Endothelial cell (in vitro differentiated cells): Measurements from ENCODE around the gene CHCHD6. TPM values are rescaled to one million over a fixed set of nuclear protein-coding genes. Genes with fewer than 3 reads are reported as not detected.

Experiments used
- DNase-seq: peaks from one replicate; pipeline ENCODE4 v3.0.0; 2021; ENCODE audit warnings: low spot score
- H3K27ac Mint-ChIP-seq: one replicate; pipeline ENCODE4 v1.8.0; 2021; ENCODE audit warnings: mixed read lengths, inconsistent platforms; ENCODE audit not compliant: unreplicated experiment
- H3K27me3 Mint-ChIP-seq: one replicate; pipeline ENCODE4 v1.8.0; 2021; ENCODE audit warnings: mild to moderate bottlenecking, moderate library complexity, mixed read lengths, inconsistent platforms; ENCODE audit not compliant: unreplicated experiment
- H3K36me3 Mint-ChIP-seq: one replicate; pipeline ENCODE4 v1.8.0; 2021; ENCODE audit warnings: mild to moderate bottlenecking, low read depth, mixed read lengths, inconsistent platforms; ENCODE audit not compliant: unreplicated experiment
- H3K4me1 Mint-ChIP-seq: one replicate; pipeline ENCODE4 v1.8.0; 2021; ENCODE audit warnings: mild to moderate bottlenecking, mixed read lengths, inconsistent platforms; ENCODE audit not compliant: unreplicated experiment
- H3K4me3 Mint-ChIP-seq: one replicate; pipeline ENCODE4 v1.8.0; 2021; ENCODE audit warnings: mild to moderate bottlenecking, mixed read lengths, inconsistent platforms; ENCODE audit not compliant: unreplicated experiment
- H3K9me3 Mint-ChIP-seq: one replicate; pipeline ENCODE4 v1.8.0; 2021; ENCODE audit warnings: mixed read lengths, inconsistent platforms; ENCODE audit not compliant: unreplicated experiment
- CTCF ChIP-seq: fragments of 200-600 bp; sonication (generic); IDR thresholded peaks from one replicate; pipeline ENCODE4 v1.5.0; 2021; ENCODE audit warnings: antibody characterized with exemption; ENCODE audit not compliant: unreplicated experiment
- total RNA-seq: library from RNA; stranded (reverse); fragmentation: NEBNext Ultra II Directional; extraction: Animal tissue kit (Norgen Biotek cat#: 25700); gene quantifications from one replicate; pipeline ENCODE4 v1.2.1, GENCODE V29; 2021; ENCODE audit not compliant: unreplicated experiment

CHCHD6 gene
- total RNA-seq, 1 donor from 2014 or later: 9.2 TPM

- Mint-ChIP-seq H3K36me3 (no peaks in the 10 kb centered on the region), H3K9me3 (no peaks in the 10 kb centered on the region), H3K4me1 (no peaks in the 10 kb centered on the region), H3K27ac (no peak overlapping the region), H3K4me3 (no peak overlapping the region), H3K27me3 (peaks cover 3% of the 10 kb centered on the region)
- no peak for TF ChIP-seq CTCF
- no peak for DNase-seq
These were observed 69.7 kb downstream of the CHCHD6 start for GRCh38 chr3:126773783-126774182.

GRCh38 chr3:126777366-126777765 is 73.3 kb downstream of the CHCHD6 start:
- Mint-ChIP-seq H3K9me3 (no peaks in the 10 kb centered on the region), H3K4me3 (no peak overlapping the region), H3K27me3 (peaks cover 7% of the 10 kb centered on the region), H3K4me1 (peaks cover 3% of the 10 kb centered on the region), H3K36me3 (no peaks in the 10 kb centered on the region), H3K27ac (no peak overlapping the region)
- DNase-seq: no peak
- no peak for TF ChIP-seq CTCF

- H3K27me3 Mint-ChIP-seq: peaks cover 9% of the 10 kb centered on the region
- H3K27ac Mint-ChIP-seq: no peak overlapping the region
- no peak overlapping the region for H3K4me3 Mint-ChIP-seq
- no peaks in the 10 kb centered on the region for H3K36me3 Mint-ChIP-seq
- no peaks in the 10 kb centered on the region for H3K9me3 Mint-ChIP-seq
- DNase-seq: no peak
- peaks cover 22% of the 10 kb centered on the region for H3K4me1 Mint-ChIP-seq
- no peak for TF ChIP-seq CTCF
These were observed 76.6 kb downstream of the CHCHD6 start for GRCh38 chr3:126780666-126781065.

GRCh38 chr3:126781406-126781805 is 77.4 kb downstream of the CHCHD6 start:
- Mint-ChIP-seq H3K27me3 (peaks cover 9% of the 10 kb centered on the region), H3K4me3 (no peak overlapping the region), H3K36me3 (no peaks in the 10 kb centered on the region), H3K27ac (no peak overlapping the region), H3K4me1 (peaks cover 22% of the 10 kb centered on the region), H3K9me3 (no peaks in the 10 kb centered on the region)
- no peak for TF ChIP-seq CTCF
- DNase-seq: no peak

GRCh38 chr3:126781889-126782491 is 78.0 kb downstream of the CHCHD6 start:
- Mint-ChIP-seq H3K36me3 (no peaks in the 10 kb centered on the region), H3K27me3 (peaks cover 8% of the 10 kb centered on the region), H3K4me1 (peaks cover 22% of the 10 kb centered on the region), H3K9me3 (no peaks in the 10 kb centered on the region), H3K4me3 (no peak overlapping the region), H3K27ac (no peak overlapping the region)
- TF ChIP-seq CTCF: no peak
- DNase-seq: no peak
